Retinal pigment epithelial cell (primary cell): ENCODE results near the gene FAM47E.

Experiments used
- DNase-seq: peaks from one replicate; pipeline ENCODE4 v3.0.0-alpha.2; 2010; ENCODE audit warnings: low read depth
- H3K4me3 ChIP-seq: 2 replicates; pipeline ENCODE4 v1.5.1; 2011; ENCODE audit warnings: mild to moderate bottlenecking, low read length, control low read depth, moderate library complexity
- TF ChIP-seq, protein P1 (sequence below): conservative IDR thresholded peaks from 2 replicates; pipeline ENCODE4 v1.5.1; 2011; ENCODE audit warnings: low read depth, low read length, control low read depth, inconsistent platforms

The FAM47E gene

DNA sequence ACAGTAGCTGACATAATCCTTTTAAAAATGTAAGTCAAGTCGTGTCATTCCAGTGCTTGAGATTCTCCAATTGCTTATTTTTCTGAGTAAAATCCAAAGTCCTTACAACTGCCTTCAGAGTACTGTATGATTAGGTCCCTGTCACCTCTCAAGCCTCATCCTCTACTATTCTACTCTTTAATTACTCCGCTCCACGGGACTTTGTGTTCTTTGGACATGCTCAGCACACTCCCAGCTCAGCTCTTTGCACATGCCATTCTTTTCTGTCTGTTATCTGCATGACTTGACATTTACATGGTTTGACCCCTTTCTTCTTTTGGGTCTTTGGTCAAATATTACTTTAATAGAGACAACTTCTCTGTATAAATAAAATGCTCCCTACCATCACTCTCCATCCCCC lies 15.1 kb downstream of the FAM47E start:
- TF ChIP-seq, protein P1, sequence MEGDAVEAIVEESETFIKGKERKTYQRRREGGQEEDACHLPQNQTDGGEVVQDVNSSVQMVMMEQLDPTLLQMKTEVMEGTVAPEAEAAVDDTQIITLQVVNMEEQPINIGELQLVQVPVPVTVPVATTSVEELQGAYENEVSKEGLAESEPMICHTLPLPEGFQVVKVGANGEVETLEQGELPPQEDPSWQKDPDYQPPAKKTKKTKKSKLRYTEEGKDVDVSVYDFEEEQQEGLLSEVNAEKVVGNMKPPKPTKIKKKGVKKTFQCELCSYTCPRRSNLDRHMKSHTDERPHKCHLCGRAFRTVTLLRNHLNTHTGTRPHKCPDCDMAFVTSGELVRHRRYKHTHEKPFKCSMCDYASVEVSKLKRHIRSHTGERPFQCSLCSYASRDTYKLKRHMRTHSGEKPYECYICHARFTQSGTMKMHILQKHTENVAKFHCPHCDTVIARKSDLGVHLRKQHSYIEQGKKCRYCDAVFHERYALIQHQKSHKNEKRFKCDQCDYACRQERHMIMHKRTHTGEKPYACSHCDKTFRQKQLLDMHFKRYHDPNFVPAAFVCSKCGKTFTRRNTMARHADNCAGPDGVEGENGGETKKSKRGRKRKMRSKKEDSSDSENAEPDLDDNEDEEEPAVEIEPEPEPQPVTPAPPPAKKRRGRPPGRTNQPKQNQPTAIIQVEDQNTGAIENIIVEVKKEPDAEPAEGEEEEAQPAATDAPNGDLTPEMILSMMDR: no peak
- no peak overlapping the region for H3K4me3 ChIP-seq
- no peak for DNase-seq

DNA sequence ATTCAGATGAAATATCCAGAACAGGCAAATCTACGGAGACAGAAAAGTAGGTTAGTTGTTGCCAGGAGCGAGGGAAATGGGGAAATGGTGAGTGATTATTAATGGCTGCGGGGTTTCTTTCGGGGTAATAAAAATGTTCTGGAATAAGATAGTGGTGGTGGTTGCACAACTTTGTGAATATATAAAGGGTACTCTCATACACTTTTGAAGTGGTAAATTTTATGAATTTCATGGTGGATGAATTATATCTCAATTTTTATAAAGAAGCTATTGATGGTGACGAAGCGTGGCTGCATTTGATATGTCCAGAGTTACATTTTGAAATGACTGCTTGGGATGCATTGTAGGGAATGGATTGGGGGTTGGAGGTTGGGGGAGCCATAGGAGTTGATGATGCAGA lies 16.3 kb downstream of the FAM47E start:
- TF ChIP-seq, protein P1: no peak
- no peak for DNase-seq

DNA sequence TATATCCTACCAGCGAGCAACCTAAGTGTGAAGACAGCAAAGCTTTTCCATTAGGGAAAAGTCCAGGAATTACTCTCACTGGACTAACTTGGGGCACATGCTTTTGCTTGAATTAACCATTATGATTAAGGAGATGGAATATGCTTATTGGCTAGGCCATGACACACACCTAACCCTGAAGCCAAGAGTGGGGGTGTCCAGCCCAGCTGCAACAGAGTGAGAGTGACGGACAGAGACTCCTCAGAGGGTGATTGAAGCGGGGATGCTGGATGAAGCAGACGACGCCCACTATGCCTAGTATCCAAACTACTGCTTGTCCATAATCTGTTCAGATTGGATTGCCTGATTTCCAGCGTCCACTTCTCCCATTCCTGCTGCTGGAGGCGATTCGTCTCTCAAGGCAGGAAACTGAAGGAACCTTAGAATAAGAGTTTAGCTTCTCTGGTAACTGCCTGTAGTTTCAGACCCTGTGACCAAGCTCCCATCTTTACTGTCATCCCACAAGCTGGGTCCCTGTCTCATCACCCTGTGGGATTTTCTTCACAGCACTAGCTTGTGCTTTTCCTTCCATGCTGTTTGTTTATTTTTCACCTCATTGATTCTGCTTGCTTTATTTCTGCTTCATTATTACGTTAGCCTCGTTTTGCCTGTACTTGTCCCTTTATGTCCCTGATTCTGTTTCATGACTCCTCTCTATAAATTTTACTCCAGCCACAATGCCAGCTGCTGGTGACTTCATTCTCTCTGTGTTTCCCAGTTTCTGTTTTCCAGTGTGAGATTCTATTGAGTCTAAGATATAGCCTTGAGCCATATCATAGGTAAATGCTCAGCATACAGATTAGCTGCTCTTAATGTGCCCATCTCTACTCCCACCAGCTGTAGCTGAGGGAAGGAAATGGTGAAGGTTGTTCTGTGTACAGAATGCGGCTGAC lies 19.0 kb downstream of the FAM47E start:
- TF ChIP-seq, protein P1: no peak
- no peak for DNase-seq
- H3K4me3 ChIP-seq: no peak overlapping the region

More for the DNA sequence above, 16.3 kb downstream of the FAM47E start:
- no peak overlapping the region for H3K4me3 ChIP-seq

DNA sequence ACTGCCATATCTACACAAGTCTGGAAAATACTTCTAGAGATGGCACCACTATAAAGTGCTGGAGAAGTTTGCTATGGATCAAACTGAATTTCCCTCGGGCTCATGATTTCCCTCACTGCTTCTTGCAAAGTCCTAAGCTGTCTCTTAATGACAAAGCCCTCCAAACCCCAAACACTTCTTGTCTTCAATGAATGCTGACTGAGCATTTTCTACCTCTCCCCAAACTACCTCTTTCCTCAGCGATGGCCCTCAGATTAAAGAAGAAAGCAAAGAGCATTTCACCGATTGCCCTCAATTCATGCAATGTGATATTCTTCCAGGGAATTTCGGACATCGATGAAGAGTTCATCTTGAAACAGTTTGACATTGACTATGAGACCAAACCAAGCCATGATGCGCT lies 19.7 kb downstream of the FAM47E start:
- H3K4me3 ChIP-seq: no peak overlapping the region
- DNase-seq: no peak
- TF ChIP-seq, protein P1: no peak

DNA sequence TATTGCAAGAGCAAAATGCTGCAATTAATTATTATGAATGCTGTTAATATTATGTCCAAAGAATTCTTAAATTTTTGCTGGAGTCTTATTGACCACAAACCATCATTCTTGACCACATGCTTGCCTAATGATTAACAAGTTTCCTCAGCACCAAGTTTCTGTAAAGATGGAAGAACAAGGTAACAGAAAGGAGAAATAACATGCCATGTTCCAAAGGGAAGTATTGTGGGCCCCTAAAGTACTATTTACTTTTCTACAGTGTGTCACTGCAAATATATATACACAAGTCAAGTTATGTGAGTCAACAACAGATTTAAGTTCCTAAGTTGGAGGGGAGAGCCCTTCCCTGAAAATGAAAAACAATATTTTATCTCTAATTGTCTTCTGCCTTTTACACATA lies 20.6 kb downstream of the FAM47E start:
- TF ChIP-seq, protein P1: no peak
- H3K4me3 ChIP-seq: no peak overlapping the region
- DNase-seq: no peak

DNA sequence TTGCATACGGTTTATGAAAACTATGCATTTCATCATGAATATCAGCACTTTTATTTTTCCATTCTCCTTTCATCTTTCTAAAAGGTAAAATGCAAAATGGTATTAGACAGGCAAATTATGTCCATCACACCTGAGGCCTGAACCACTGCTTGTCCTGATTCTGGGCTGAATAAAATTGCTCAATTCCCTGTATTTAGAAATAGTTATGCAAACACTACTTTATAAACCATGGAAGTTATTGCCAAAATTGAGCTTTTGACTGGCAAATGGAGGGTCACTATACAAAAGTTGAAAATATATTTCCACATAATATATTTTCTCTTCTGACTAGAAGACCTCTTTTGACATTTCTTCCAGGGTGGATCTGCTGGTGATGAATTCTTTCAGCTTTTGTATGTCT lies 21.1 kb downstream of the FAM47E start:
- no peak overlapping the region for H3K4me3 ChIP-seq
- TF ChIP-seq, protein P1: no peak

DNA sequence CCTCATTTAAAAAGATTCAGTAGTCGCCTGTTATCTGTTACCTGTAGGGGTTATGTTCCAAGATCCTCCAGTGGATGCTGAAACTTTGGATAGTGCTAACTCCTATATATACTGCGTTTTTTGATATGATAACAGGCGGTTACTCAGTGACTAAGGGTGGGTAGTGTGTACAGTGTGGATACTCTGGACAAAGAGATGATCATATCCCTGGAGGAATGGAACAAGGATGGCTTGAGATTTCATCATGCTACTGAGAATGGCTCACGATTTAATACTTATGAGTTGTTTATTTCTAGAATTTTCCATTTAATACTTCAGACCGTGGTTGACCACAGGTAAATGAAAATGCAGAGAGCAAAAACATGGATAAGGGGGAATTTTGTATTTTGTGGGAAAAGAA lies 21.5 kb downstream of the FAM47E start:
- TF ChIP-seq, protein P1: no peak
- no peak overlapping the region for H3K4me3 ChIP-seq

More for the DNA sequence above, 21.1 kb downstream of the FAM47E start:
- DNase-seq: no peak

More for the DNA sequence above, 21.5 kb downstream of the FAM47E start:
- DNase-seq: no peak
